Lung (tissue), 12 donors: ENCODE results near the gene FLII. TPM values are rescaled to one million over a fixed set of nuclear protein-coding genes. Genes with fewer than 3 reads are reported as not detected.

Experiments
- ATAC-seq: fragments of 200-7000 bp; cut with Tn5 transposase; one replicate; pipeline ENCODE4 v1.9.1; 2020; ENCODE audit warnings: moderate number of reproducible peaks; ENCODE audit not compliant: insufficient read depth, low FRiP score
- DNase-seq, 3 donors: peaks; one replicate each; pipeline ENCODE4 v3.0.0-alpha.2; 2013 to 2017
- H3K27ac ChIP-seq, 2 donors: one replicate each; pipeline ENCODE4 v1.5.1; 2013; ENCODE audit warnings: mild to moderate bottlenecking in 2 of 2, moderate library complexity in 2 of 2, control low read depth in 1 of 2, inconsistent platforms in 1 of 2, low read depth in 1 of 2, low read length in 1 of 2
- H3K27me3 ChIP-seq, 3 donors: one replicate each; pipeline ENCODE4 v1.5.1; 2013; ENCODE audit warnings: low read length in 2 of 3; ENCODE audit not compliant: control insufficient read depth in 3 of 3, insufficient read depth in 3 of 3
- H3K36me3 ChIP-seq, 4 donors: one replicate each; pipeline ENCODE4 v1.5.1; 2013; ENCODE audit warnings: low read length in 4 of 4, mild to moderate bottlenecking in 1 of 4, moderate library complexity in 1 of 4; ENCODE audit not compliant: control insufficient read depth in 4 of 4, insufficient read depth in 4 of 4
- H3K4me1 ChIP-seq, 5 donors: one replicate each; pipeline ENCODE4 v1.5.1; 2013; ENCODE audit warnings: low read length in 5 of 5, mild to moderate bottlenecking in 2 of 5, moderate library complexity in 1 of 5; ENCODE audit not compliant: control insufficient read depth in 5 of 5, insufficient read depth in 5 of 5
- H3K4me3 ChIP-seq: one replicate; pipeline ENCODE4 v1.5.1; 2013; ENCODE audit warnings: mild to moderate bottlenecking, control low read depth, moderate library complexity
- H3K9ac ChIP-seq, 2 donors: one replicate each; pipeline ENCODE4 v1.5.1; 2013; ENCODE audit warnings: low read length in 2 of 2, control low read depth in 1 of 2; ENCODE audit not compliant: insufficient read depth in 1 of 2
- H3K9me3 ChIP-seq, 4 donors: one replicate each; pipeline ENCODE4 v1.5.1; 2013; ENCODE audit warnings: low read length in 3 of 4, mild to moderate bottlenecking in 1 of 4, moderate library complexity in 1 of 4; ENCODE audit not compliant: control insufficient read depth in 4 of 4, insufficient read depth in 3 of 4
- WGBS, 2 donors: extraction: QIAGEN DNeasy Blood & Tissue Kit; methylation state at CpG; one replicate each; pipeline ENCODE4 v1.1.7; 2013; 5-methylcytosine and 5-hydroxymethylcytosine counted together
- polyA plus RNA-seq, 2 donors: library from polyadenylated mRNA; stranded (reverse); fragments of 200-250 nt; gene quantifications; one replicate each; pipeline ENCODE4 v1.2.1, GENCODE V29; 2013
- total RNA-seq, 2 donors: library from RNA; depleted of rRNA in 1 of 2; stranded (reverse); fragments of >200 nt in 1 of 2; gene quantifications; one replicate each; pipeline ENCODE4 v1.2.1, GENCODE V29; 2014 to 2021
- TF ChIP-seq, protein P1 (sequence below): IDR thresholded peaks from 2 replicates; pipeline ENCODE4 v1.5.1; 2012; ENCODE audit warnings: mild to moderate bottlenecking; ENCODE audit errors: control extremely low read depth, extremely low read depth
- donor health status: control.
- donor health status: control.
- donor health status: Bipolar disorder and iron deficiency.
- donor health status: healthy.
- donor health status: DM: yes; HTN: yes; CAD: no.

FLII gene
- total and polyA plus RNA-seq, 4 donors: 152 to 391 (median 266) TPM

DNA sequence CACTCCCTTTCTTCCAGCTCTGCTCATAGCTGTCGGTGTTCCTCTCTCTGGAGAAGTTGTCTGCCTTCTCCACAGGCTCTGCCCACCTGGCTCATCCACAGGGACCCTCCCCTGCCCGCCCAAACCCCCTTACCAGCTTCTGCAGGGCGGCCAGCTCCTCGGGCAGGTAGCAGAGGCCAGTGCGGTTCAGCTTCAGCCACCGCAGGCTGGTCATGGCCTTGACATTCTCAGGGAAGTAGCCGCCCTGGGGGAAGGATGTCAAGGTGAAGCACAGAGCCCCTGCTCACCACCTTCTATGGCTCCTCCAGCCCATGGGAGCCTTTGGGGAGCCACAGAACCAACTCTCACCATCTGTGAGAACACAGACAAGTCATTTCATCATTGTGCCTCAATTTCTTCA, 1.8 kb downstream of the FLII start:
- H3K4me1 ChIP-seq: peaks cover 11 to 28% (median 18%) of the 10 kb centered on the region in 5 donors
- no peaks in the 10 kb centered on the region for H3K27me3 ChIP-seq
- ATAC-seq (no peak), DNase-seq (no peak)
- H3K4me3 ChIP-seq: no peak overlapping the region
- H3K27ac ChIP-seq: peak overlapping the region in 1 of 2 donors; percentile 1
- peak overlapping the region in 1 of 2 donors; percentile 65 for H3K9ac ChIP-seq
- TF ChIP-seq, protein P1, sequence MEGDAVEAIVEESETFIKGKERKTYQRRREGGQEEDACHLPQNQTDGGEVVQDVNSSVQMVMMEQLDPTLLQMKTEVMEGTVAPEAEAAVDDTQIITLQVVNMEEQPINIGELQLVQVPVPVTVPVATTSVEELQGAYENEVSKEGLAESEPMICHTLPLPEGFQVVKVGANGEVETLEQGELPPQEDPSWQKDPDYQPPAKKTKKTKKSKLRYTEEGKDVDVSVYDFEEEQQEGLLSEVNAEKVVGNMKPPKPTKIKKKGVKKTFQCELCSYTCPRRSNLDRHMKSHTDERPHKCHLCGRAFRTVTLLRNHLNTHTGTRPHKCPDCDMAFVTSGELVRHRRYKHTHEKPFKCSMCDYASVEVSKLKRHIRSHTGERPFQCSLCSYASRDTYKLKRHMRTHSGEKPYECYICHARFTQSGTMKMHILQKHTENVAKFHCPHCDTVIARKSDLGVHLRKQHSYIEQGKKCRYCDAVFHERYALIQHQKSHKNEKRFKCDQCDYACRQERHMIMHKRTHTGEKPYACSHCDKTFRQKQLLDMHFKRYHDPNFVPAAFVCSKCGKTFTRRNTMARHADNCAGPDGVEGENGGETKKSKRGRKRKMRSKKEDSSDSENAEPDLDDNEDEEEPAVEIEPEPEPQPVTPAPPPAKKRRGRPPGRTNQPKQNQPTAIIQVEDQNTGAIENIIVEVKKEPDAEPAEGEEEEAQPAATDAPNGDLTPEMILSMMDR: no peak
- H3K9me3 ChIP-seq: no peaks in the 10 kb centered on the region
- WGBS, 2 donors: 87 to 96% methylated on average over 7 of the region's 7 CpGs
- peaks cover 6 to 43% (median 20%) of the 10 kb centered on the region in 4 donors for H3K36me3 ChIP-seq

DNA sequence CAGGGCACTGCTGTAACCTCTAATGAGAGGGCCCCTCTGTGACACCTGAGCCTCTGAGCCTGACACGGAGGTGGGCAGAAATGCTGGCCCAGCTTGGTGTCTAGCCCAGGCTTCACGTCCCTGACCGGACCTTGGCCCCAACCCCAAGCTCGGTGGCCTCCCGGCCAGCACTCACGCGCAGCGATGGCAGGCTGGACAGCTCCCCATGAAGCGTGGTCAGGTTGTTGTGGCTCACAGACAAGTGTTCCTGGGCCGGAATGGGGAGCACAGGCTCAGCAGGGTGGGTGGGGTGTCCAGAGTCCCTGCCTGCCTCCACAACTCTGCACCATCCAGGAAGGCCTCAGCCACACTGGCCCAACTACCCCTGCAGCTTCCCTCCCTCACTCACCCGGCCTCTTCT, 2.2 kb downstream of the FLII start:
- Histone ChIP-seq H3K9ac (no peak overlapping the region), H3K27ac (peak overlapping the region in 1 of 2 donors; percentile 1), H3K36me3 (peaks cover 6 to 47% (median 21%) of the 10 kb centered on the region in 4 donors), H3K27me3 (no peaks in the 10 kb centered on the region), H3K4me3 (no peak overlapping the region), H3K9me3 (no peaks in the 10 kb centered on the region), H3K4me1 (peaks cover 7 to 24% (median 14%) of the 10 kb centered on the region in 5 donors)
- DNase-seq (no peak), ATAC-seq (no peak)
- WGBS, 2 donors: 88 to 92% methylated on average over 11 of the region's 11 CpGs
- TF ChIP-seq, protein P1: no peak

DNA sequence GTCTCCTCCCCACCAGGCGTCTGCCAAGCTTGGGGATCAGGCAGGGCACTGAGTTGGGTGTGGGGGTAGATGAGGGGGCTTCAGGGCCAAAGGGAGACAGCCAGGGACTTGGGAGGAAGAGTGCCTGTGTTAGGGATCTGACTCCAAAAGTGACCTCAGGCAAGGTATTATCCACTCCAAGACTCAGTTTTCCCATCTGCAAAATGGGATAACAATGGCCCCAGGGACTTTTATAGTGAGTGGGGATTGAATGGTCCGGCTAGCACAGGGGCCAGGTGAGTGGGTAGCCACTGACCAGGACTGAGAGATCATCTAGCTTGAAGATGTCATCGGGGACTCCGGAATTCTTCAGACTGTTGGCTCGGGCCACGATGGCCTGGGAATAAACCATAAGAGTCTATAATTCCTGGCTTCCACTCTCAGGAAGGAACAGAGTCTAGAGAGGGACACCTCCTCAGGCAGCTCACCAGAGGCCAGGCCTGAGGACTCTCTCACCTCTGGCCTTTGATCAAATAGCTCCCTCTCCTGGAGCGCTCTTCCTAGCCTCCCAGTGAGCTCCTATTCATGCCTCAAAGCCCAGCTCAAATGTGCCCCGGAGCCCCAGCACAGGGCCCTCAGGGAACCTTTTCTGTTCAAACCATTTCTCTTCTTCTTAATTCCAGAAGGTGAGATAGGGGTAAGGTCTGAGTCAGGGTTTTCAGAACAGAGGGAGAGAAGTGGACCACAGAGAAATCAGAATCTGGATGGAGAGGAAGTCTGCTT, 3.5 kb downstream of the FLII start:
- Histone ChIP-seq H3K4me1 (peaks cover 7 to 19% (median 11%) of the 10 kb centered on the region in 5 donors), H3K27me3 (no peaks in the 10 kb centered on the region), H3K9me3 (no peaks in the 10 kb centered on the region), H3K27ac (no peak overlapping the region), H3K4me3 (no peak overlapping the region), H3K9ac (no peak overlapping the region), H3K36me3 (peaks cover 9 to 60% (median 27%) of the 10 kb centered on the region in 4 donors)
- ATAC-seq (no peak), DNase-seq (no peak)
- TF ChIP-seq, protein P1: no peak
- WGBS, 2 donors: 94 to 97% methylated on average over 8 of the region's 8 CpGs
